Mesodermal cell (in vitro differentiated cells): ENCODE measurements around the gene C11orf91.

Experiments used
- H3K27ac ChIP-seq: 2 replicates; pipeline ENCODE4 v1.7.0; 2013; ENCODE audit warnings: mild to moderate bottlenecking, low read depth, low read length, moderate library complexity; ENCODE audit not compliant: severe bottlenecking
- H3K36me3 ChIP-seq: 2 replicates; pipeline ENCODE4 v1.7.1; 2013; ENCODE audit warnings: mild to moderate bottlenecking, low read length, moderate library complexity; ENCODE audit not compliant: control insufficient read depth, insufficient read depth
- H3K4me1 ChIP-seq: one replicate; pipeline ENCODE4 v1.7.1; 2013; ENCODE audit warnings: mild to moderate bottlenecking, low read length; ENCODE audit not compliant: insufficient read depth, control insufficient read depth, poor library complexity, severe bottlenecking
- H3K4me3 ChIP-seq: 2 replicates; pipeline ENCODE4 v1.7.0; 2013; ENCODE audit warnings: low read length, control low read depth, mild to moderate bottlenecking; ENCODE audit not compliant: insufficient read depth, poor library complexity, severe bottlenecking; ENCODE audit errors: extremely low read depth
- H3K9me3 ChIP-seq: 2 replicates; pipeline ENCODE4 v1.7.1; 2013; ENCODE audit warnings: mild to moderate bottlenecking, low read length, moderate library complexity; ENCODE audit not compliant: control insufficient read depth
- WGBS, 2 experiments: methylation state at CpG; one replicate each; pipeline ENCODE4 v1.1.5; 2013; ENCODE audit warnings: missing lambda C conversion rate in 2 of 2; ENCODE audit not compliant: insufficient coverage in 2 of 2; 5-methylcytosine and 5-hydroxymethylcytosine counted together

Gene C11orf91

GRCh38 chr11:33696411-33696810 is 4.2 kb downstream of the C11orf91 start:
- H3K4me1 ChIP-seq: peaks cover 23% of the 10 kb centered on the region
- WGBS, 2 experiments: 92 to 96% methylated on average over 5 of the region's 5 CpGs
- no peak overlapping the region for H3K27ac ChIP-seq

GRCh38 chr11:33695051-33695566 is 5.5 kb downstream of the C11orf91 start:
- Histone ChIP-seq H3K4me3 (no peak overlapping the region), H3K27ac (no peak overlapping the region), H3K9me3 (no peaks in the 10 kb centered on the region), H3K4me1 (peaks cover 31% of the 10 kb centered on the region), H3K36me3 (no peaks in the 10 kb centered on the region)
- WGBS, 2 experiments: 92 to 95% methylated on average over 3 of the region's 4 CpGs

More at GRCh38 chr11:33696411-33696810, 4.2 kb downstream of the C11orf91 start:
- Histone ChIP-seq H3K4me3 (no peak overlapping the region), H3K36me3 (no peaks in the 10 kb centered on the region), H3K9me3 (no peaks in the 10 kb centered on the region)

- 98 to 100% methylated on average over 1 to 4 of the region's 4 CpGs for WGBS, 2 experiments
- Histone ChIP-seq H3K27ac (no peak overlapping the region), H3K36me3 (no peaks in the 10 kb centered on the region), H3K9me3 (no peaks in the 10 kb centered on the region), H3K4me3 (no peak overlapping the region), H3K4me1 (peaks cover 37% of the 10 kb centered on the region)
Measured at GRCh38 chr11:33694346-33695050, 6.1 kb downstream of the C11orf91 start.

GRCh38 chr11:33692541-33692940 is 8.1 kb downstream of the C11orf91 start:
- H3K27ac ChIP-seq: peak overlapping the region; percentile 87
- peaks cover 1% of the 10 kb centered on the region for H3K9me3 ChIP-seq
- H3K4me1 ChIP-seq: peaks cover 41% of the 10 kb centered on the region
- H3K36me3 ChIP-seq: no peaks in the 10 kb centered on the region
- 88 to 94% methylated on average over 2 to 3 of the region's 5 CpGs for WGBS, 2 experiments
- H3K4me3 ChIP-seq: no peak overlapping the region

- H3K36me3 ChIP-seq: no peaks in the 10 kb centered on the region
- H3K4me1 ChIP-seq: peaks cover 41% of the 10 kb centered on the region
- H3K27ac ChIP-seq: peak overlapping the region; percentile 87
- no peak overlapping the region for H3K4me3 ChIP-seq
- 61 to 78% methylated on average over 4 to 6 of the region's 9 CpGs for WGBS, 2 experiments
- peaks cover 5% of the 10 kb centered on the region for H3K9me3 ChIP-seq
Measured at GRCh38 chr11:33692013-33692504, 8.6 kb downstream of the C11orf91 start.

GRCh38 chr11:33691066-33691864 is 9.4 kb downstream of the C11orf91 start:
- 90% methylated on average over 3 to 6 of the region's 6 CpGs for WGBS, 2 experiments
- no peaks in the 10 kb centered on the region for H3K36me3 ChIP-seq
- peak overlapping the region; percentile 87 for H3K27ac ChIP-seq
- H3K4me1 ChIP-seq: peaks cover 41% of the 10 kb centered on the region
- no peak overlapping the region for H3K4me3 ChIP-seq
- H3K9me3 ChIP-seq: peaks cover 5% of the 10 kb centered on the region

GRCh38 chr11:33690290-33691065 is 10.1 kb downstream of the C11orf91 start:
- 73 to 80% methylated on average over 2 to 5 of the region's 8 CpGs for WGBS, 2 experiments
- H3K27ac ChIP-seq: peak overlapping the region; percentile 87

GRCh38 chr11:33689501-33689900 is 11.1 kb downstream of the C11orf91 start:
- H3K4me1 ChIP-seq: peaks cover 41% of the 10 kb centered on the region
- no peaks in the 10 kb centered on the region for H3K36me3 ChIP-seq
- 91 to 94% methylated on average over 5 to 6 of the region's 8 CpGs for WGBS, 2 experiments
- no peak overlapping the region for H3K27ac ChIP-seq
- H3K9me3 ChIP-seq: peaks cover 5% of the 10 kb centered on the region
- no peak overlapping the region for H3K4me3 ChIP-seq

More at GRCh38 chr11:33690290-33691065, 10.1 kb downstream of the C11orf91 start:
- H3K9me3 ChIP-seq: peaks cover 5% of the 10 kb centered on the region
- H3K36me3 ChIP-seq: no peaks in the 10 kb centered on the region
- no peak overlapping the region for H3K4me3 ChIP-seq
- H3K4me1 ChIP-seq: peaks cover 41% of the 10 kb centered on the region

- H3K4me1 ChIP-seq: peaks cover 43% of the 10 kb centered on the region
- no peak overlapping the region for H3K27ac ChIP-seq
- 100% methylated on average over 2 of the region's 4 CpGs; no CpG with 5 or more reads in 1 of the 2 experiments for WGBS, 2 experiments
- H3K9me3 ChIP-seq: peaks cover 5% of the 10 kb centered on the region
- H3K4me3 ChIP-seq: no peak overlapping the region
- no peaks in the 10 kb centered on the region for H3K36me3 ChIP-seq
Measured at GRCh38 chr11:33689085-33689484, 11.5 kb downstream of the C11orf91 start.
